SK-N-SH treated with all-trans-retinoic acid at 6 μM for 48 hours (cell line): Measurements from ENCODE around the gene PROCA1.

Experiments used
- ARNTL ChIP-seq: fragments of 450-650 bp; formaldehyde crosslinking; IDR thresholded peaks from 2 replicates; pipeline ENCODE4 v1.5.0; 2020; ENCODE audit warnings: low read depth, mild to moderate bottlenecking, moderate library complexity, borderline replicate concordance
- CSRNP3 ChIP-seq: fragments of 250-450 bp; sonication (Bioruptor Pico); IDR thresholded peaks from 2 replicates; pipeline ENCODE4 v1.5.1; 2021; ENCODE audit warnings: mild to moderate bottlenecking, moderate library complexity
- GLIS3 ChIP-seq: fragments of 250-450 bp; sonication (Bioruptor Pico); IDR thresholded peaks from 2 replicates; pipeline ENCODE4 v1.5.0; 2020; ENCODE audit warnings: mild to moderate bottlenecking, moderate library complexity
- OSR1 ChIP-seq: fragments of 250-450 bp; sonication (Bioruptor Pico); IDR thresholded peaks from 2 replicates; pipeline ENCODE4 v1.8.0; 2022; ENCODE audit warnings: moderate library complexity, mild to moderate bottlenecking, inconsistent platforms
- PPARA ChIP-seq: fragments of 250-450 bp; sonication (Bioruptor Pico); IDR thresholded peaks from 2 replicates; pipeline ENCODE4 v1.5.0; 2020; ENCODE audit warnings: mild to moderate bottlenecking, borderline replicate concordance
- RARB ChIP-seq: fragments of 250-450 bp; sonication (Bioruptor Pico); IDR thresholded peaks from 2 replicates; pipeline ENCODE4 v1.8.0; 2021; ENCODE audit warnings: mild to moderate bottlenecking, moderate library complexity
- SNAI2 ChIP-seq: fragments of 250-450 bp; sonication (Bioruptor Pico); IDR thresholded peaks from 2 replicates; pipeline ENCODE4 v1.5.0; 2020; ENCODE audit warnings: mild to moderate bottlenecking, moderate library complexity
- TCF4 ChIP-seq: fragments of 250-450 bp; sonication (Bioruptor Pico); IDR thresholded peaks from 2 replicates; pipeline ENCODE4 v1.8.0; 2021; ENCODE audit warnings: mild to moderate bottlenecking, moderate library complexity, borderline replicate concordance
- ZFP3 ChIP-seq: fragments of 250-450 bp; sonication (Bioruptor Pico); IDR thresholded peaks from 2 replicates; pipeline ENCODE4 v1.5.0; 2020; ENCODE audit warnings: mild to moderate bottlenecking, moderate library complexity
- ZFP30 ChIP-seq: fragments of 450-650 bp; formaldehyde crosslinking; IDR thresholded peaks from 2 replicates; pipeline ENCODE4 v1.5.0; 2022; ENCODE audit warnings: mild to moderate bottlenecking, moderate library complexity
- ZNF8 ChIP-seq: fragments of 450-650 bp; formaldehyde crosslinking; IDR thresholded peaks from 2 replicates; pipeline ENCODE4 v1.5.0; 2020; ENCODE audit warnings: mild to moderate bottlenecking, moderate library complexity
- TF ChIP-seq, protein P1 (sequence below): fragments of 250-450 bp; sonication (Bioruptor Pico); IDR thresholded peaks from 2 replicates; pipeline ENCODE4 v1.8.0; 2020; ENCODE audit warnings: mild to moderate bottlenecking, moderate library complexity, borderline replicate concordance
- TF ChIP-seq, protein P2 (sequence below): fragments of 250-450 bp; sonication (Bioruptor Pico); IDR thresholded peaks from 2 replicates; pipeline ENCODE4 v1.5.0; 2020; ENCODE audit warnings: mild to moderate bottlenecking, moderate library complexity

DNA sequence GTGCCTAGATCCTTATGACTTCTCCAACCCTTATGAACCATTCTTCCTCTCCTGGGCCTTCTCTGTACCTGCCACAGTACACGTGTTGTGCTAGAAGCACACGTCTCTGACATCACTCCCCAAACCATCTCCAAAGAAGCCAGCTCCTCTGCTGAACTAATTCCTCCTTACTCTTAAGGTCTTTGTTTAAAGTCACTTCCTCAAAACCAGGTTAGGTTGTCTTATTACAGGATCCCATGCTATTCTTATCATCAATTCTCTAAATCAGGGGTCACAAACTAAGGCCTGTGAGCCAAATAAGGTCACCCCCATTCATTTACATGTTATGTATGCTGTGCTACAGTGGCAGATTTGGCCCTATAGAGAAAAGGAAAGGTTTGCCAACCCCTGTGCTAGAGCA lies 45.7 kb downstream of the PROCA1 start:
- TF ChIP-seq OSR1 (CRISPR knock-in tag), result no peak
- no peak for TF ChIP-seq ZNF8
- no peak for TF ChIP-seq ZFP30 (CRISPR knock-in tag)
- no peak for TF ChIP-seq ARNTL (CRISPR knock-in tag)
- no peak for TF ChIP-seq PPARA (CRISPR knock-in tag)
- TF ChIP-seq, protein P1, sequence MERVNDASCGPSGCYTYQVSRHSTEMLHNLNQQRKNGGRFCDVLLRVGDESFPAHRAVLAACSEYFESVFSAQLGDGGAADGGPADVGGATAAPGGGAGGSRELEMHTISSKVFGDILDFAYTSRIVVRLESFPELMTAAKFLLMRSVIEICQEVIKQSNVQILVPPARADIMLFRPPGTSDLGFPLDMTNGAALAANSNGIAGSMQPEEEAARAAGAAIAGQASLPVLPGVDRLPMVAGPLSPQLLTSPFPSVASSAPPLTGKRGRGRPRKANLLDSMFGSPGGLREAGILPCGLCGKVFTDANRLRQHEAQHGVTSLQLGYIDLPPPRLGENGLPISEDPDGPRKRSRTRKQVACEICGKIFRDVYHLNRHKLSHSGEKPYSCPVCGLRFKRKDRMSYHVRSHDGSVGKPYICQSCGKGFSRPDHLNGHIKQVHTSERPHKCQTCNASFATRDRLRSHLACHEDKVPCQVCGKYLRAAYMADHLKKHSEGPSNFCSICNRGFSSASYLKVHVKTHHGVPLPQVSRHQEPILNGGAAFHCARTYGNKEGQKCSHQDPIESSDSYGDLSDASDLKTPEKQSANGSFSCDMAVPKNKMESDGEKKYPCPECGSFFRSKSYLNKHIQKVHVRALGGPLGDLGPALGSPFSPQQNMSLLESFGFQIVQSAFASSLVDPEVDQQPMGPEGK (CRISPR knock-in tag), result no peak
- TF ChIP-seq SNAI2, result no peak
- TF ChIP-seq, protein P2, sequence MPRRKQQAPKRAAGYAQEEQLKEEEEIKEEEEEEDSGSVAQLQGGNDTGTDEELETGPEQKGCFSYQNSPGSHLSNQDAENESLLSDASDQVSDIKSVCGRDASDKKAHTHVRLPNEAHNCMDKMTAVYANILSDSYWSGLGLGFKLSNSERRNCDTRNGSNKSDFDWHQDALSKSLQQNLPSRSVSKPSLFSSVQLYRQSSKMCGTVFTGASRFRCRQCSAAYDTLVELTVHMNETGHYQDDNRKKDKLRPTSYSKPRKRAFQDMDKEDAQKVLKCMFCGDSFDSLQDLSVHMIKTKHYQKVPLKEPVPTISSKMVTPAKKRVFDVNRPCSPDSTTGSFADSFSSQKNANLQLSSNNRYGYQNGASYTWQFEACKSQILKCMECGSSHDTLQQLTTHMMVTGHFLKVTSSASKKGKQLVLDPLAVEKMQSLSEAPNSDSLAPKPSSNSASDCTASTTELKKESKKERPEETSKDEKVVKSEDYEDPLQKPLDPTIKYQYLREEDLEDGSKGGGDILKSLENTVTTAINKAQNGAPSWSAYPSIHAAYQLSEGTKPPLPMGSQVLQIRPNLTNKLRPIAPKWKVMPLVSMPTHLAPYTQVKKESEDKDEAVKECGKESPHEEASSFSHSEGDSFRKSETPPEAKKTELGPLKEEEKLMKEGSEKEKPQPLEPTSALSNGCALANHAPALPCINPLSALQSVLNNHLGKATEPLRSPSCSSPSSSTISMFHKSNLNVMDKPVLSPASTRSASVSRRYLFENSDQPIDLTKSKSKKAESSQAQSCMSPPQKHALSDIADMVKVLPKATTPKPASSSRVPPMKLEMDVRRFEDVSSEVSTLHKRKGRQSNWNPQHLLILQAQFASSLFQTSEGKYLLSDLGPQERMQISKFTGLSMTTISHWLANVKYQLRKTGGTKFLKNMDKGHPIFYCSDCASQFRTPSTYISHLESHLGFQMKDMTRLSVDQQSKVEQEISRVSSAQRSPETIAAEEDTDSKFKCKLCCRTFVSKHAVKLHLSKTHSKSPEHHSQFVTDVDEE (CRISPR knock-in tag), result no peak
- no peak for TF ChIP-seq TCF4
- TF ChIP-seq GLIS3, result no peak
- no peak for TF ChIP-seq CSRNP3
- TF ChIP-seq RARB (CRISPR knock-in tag), result no peak
- no peak for TF ChIP-seq ZFP3 (CRISPR knock-in tag)
